IMR-90 (cell line): Measurements from ENCODE around the gene KCTD3. TPM values are rescaled to one million over a fixed set of nuclear protein-coding genes. Genes with fewer than 3 reads are reported as not detected.

Experiments
- ATAC-seq: fragments of 200-7000 bp; cut with Tn5 transposase; 2 replicates; pipeline ENCODE4 v1.9.1; 2020; ENCODE audit warnings: low read depth, mild to moderate bottlenecking, moderate library complexity
- BruUV-seq: library from RNA; stranded (reverse); fragments of 400-500 nt; replicated peaks from 2 replicates; lab custom pipeline; 2021; lab: Mats Ljungman, UMichigan
- CTCF ChIA-PET: fragments of 300-600 bp; formaldehyde crosslinking; extraction: SDS; loops from one replicate; lab custom pipeline; 2021; ENCODE audit warnings: antibody characterized with exemption; lab: Yijun Ruan, JAX
- POLR2A ChIA-PET: fragments of 300-600 bp; sonication (Branson Sonifier 250); formaldehyde crosslinking; loops from one replicate; lab custom pipeline; 2022; ENCODE audit warnings: antibody characterized with exemption; ENCODE audit not compliant: unreplicated experiment; lab: Charles Lee
- DNase-seq: peaks from one replicate; pipeline ENCODE4 v3.0.0; 2013
- H2AFZ ChIP-seq: replicated peaks from 2 replicates; pipeline ENCODE3; 2013; ENCODE audit warnings: low read length, mild to moderate bottlenecking; ENCODE audit not compliant: poor library complexity
- H2AK5ac ChIP-seq: 2 replicates; pipeline ENCODE4 v1.6.1; 2013; ENCODE audit warnings: low read depth, low read length, inconsistent platforms
- H2AK9ac ChIP-seq: replicated peaks from 2 replicates; pipeline ENCODE3; 2013; ENCODE audit warnings: mild to moderate bottlenecking, low read depth, low read length, moderate library complexity; ENCODE audit not compliant: poor library complexity
- H2BK120ac ChIP-seq: 2 replicates; pipeline ENCODE4 v1.6.1; 2013; ENCODE audit warnings: low read depth, low read length, inconsistent platforms
- H2BK15ac ChIP-seq: 3 replicates; pipeline ENCODE4 v1.6.1; 2013; ENCODE audit warnings: low read depth, low read length, inconsistent platforms
- H2BK20ac ChIP-seq: 2 replicates; pipeline ENCODE4 v1.6.1; 2013; ENCODE audit warnings: low read depth, mild to moderate bottlenecking, inconsistent platforms, low read length, moderate library complexity
- H2BK5ac ChIP-seq: 2 replicates; pipeline ENCODE4 v1.6.1; 2013; ENCODE audit warnings: mild to moderate bottlenecking, low read depth, low read length, inconsistent platforms; ENCODE audit not compliant: poor library complexity, severe bottlenecking
- H3K14ac ChIP-seq: replicated peaks from 2 replicates; pipeline ENCODE4 v1.6.1; 2013; ENCODE audit warnings: low read depth, low read length, inconsistent platforms
- H3K18ac ChIP-seq: 2 replicates; pipeline ENCODE4 v1.6.1; 2013; ENCODE audit warnings: low read depth, low read length, control low read depth
- H3K23ac ChIP-seq: 2 replicates; pipeline ENCODE4 v1.6.1; 2013; ENCODE audit warnings: low read depth, low read length, inconsistent platforms
- H3K27ac ChIP-seq: 2 replicates; pipeline ENCODE4 v1.5.1; 2013; ENCODE audit warnings: mild to moderate bottlenecking, control low read depth, low read length; ENCODE audit not compliant: insufficient read depth
- H3K27me3 ChIP-seq: 2 replicates; pipeline ENCODE4 v1.6.1; 2013; ENCODE audit warnings: low read length; ENCODE audit not compliant: control insufficient read depth, insufficient read depth
- H3K36me3 ChIP-seq: 2 replicates; pipeline ENCODE4 v1.6.1; 2013; ENCODE audit warnings: low read length, mixed read lengths; ENCODE audit not compliant: control insufficient read depth, insufficient read depth
- H3K4ac ChIP-seq: 2 replicates; pipeline ENCODE4 v1.6.1; 2013; ENCODE audit warnings: low read depth, low read length, inconsistent platforms
- H3K4me1 ChIP-seq: 2 replicates; pipeline ENCODE4 v1.6.1; 2013; ENCODE audit warnings: low read length, mixed read lengths; ENCODE audit not compliant: control insufficient read depth, insufficient read depth
- H3K4me2 ChIP-seq: 2 replicates; pipeline ENCODE4 v1.6.1; 2013; ENCODE audit warnings: low read depth, mild to moderate bottlenecking, control low read depth, low read length, moderate library complexity
- H3K4me3 ChIP-seq: 2 replicates; pipeline ENCODE4 v1.5.1; 2013; ENCODE audit warnings: low read depth, mild to moderate bottlenecking, control low read depth, low read length, moderate library complexity; ENCODE audit not compliant: insufficient read depth
- H3K56ac ChIP-seq: 2 replicates; pipeline ENCODE4 v1.6.1; 2013; ENCODE audit warnings: low read length, inconsistent platforms; ENCODE audit not compliant: insufficient read depth; ENCODE audit errors: extremely low read depth
- H3K79me1 ChIP-seq, 2 experiments: 2 replicates each; pipeline ENCODE4 v1.6.1; 2013; ENCODE audit warnings: low read length in 2 of 2, inconsistent platforms in 1 of 2, low read depth in 1 of 2
- H3K9ac ChIP-seq: 2 replicates; pipeline ENCODE4 v1.6.1; 2013; ENCODE audit warnings: low read depth, low read length, control low read depth
- H3K9me1 ChIP-seq: 2 replicates; pipeline ENCODE4 v1.6.1; 2013; ENCODE audit warnings: low read length, inconsistent platforms; ENCODE audit not compliant: insufficient read depth
- H3K9me3 ChIP-seq: 2 replicates; pipeline ENCODE4 v1.6.1; 2013; ENCODE audit warnings: low read length; ENCODE audit not compliant: control insufficient read depth, insufficient read depth
- H4K20me1 ChIP-seq: 2 replicates; pipeline ENCODE4 v1.6.1; 2013; ENCODE audit warnings: low read length, inconsistent platforms; ENCODE audit not compliant: insufficient read depth
- H4K5ac ChIP-seq: 2 replicates; pipeline ENCODE4 v1.6.1; 2013; ENCODE audit warnings: mild to moderate bottlenecking, low read depth, low read length, control low read depth
- H4K8ac ChIP-seq, 2 experiments: 2 replicates each; pipeline ENCODE4 v1.6.1; 2013; ENCODE audit warnings: low read depth in 2 of 2, low read length in 2 of 2, control low read depth in 1 of 2, inconsistent platforms in 1 of 2
- H4K91ac ChIP-seq: 2 replicates; pipeline ENCODE4 v1.6.1; 2013; ENCODE audit warnings: low read depth, low read length, inconsistent platforms; ENCODE audit not compliant: insufficient read depth
- BHLHE40 ChIP-seq: fragments of 150-350 bp; IDR thresholded peaks from 2 replicates; pipeline ENCODE4 v1.6.1; 2016; ENCODE audit warnings: mild to moderate bottlenecking, low read depth, low read length
- CEBPB ChIP-seq: IDR thresholded peaks from 2 replicates; pipeline ENCODE4 v1.6.1; 2012; ENCODE audit warnings: low read depth, low read length, improper control_type of control experiment
- CTCF ChIP-seq: conservative IDR thresholded peaks from 2 replicates; pipeline ENCODE4 v1.5.1; 2012; ENCODE audit warnings: mild to moderate bottlenecking, low read depth, low read length, improper control_type of control experiment
- ELK1 ChIP-seq: fragments of 150-350 bp; IDR thresholded peaks from 2 replicates; pipeline ENCODE4 v1.6.1; 2016; ENCODE audit warnings: low read depth, mild to moderate bottlenecking, low read length, moderate library complexity, borderline replicate concordance
- FOS ChIP-seq: fragments of 150-350 bp; IDR thresholded peaks from 2 replicates; pipeline ENCODE4 v1.6.1; 2016; ENCODE audit warnings: low read depth, low read length
- MAFK ChIP-seq: IDR thresholded peaks from 2 replicates; pipeline ENCODE4 v1.6.1; 2012; ENCODE audit warnings: low read depth, low read length, improper control_type of control experiment
- MAZ ChIP-seq: IDR thresholded peaks from 2 replicates; pipeline ENCODE4 v1.6.1; 2012; ENCODE audit warnings: low read depth, mild to moderate bottlenecking, low read length, improper control_type of control experiment, moderate library complexity, borderline replicate concordance
- MXI1 ChIP-seq: IDR thresholded peaks from 2 replicates; pipeline ENCODE4 v1.6.1; 2012; ENCODE audit warnings: low read depth, mild to moderate bottlenecking, low read length, moderate library complexity, borderline replicate concordance
- NFE2L2 ChIP-seq: fragments of 150-350 bp; IDR thresholded peaks from 2 replicates; pipeline ENCODE4 v1.6.1; 2016; ENCODE audit warnings: low read depth, mild to moderate bottlenecking, low read length
- POLR2A ChIP-seq: IDR thresholded peaks from 2 replicates; pipeline ENCODE4 v1.6.1; 2012; ENCODE audit warnings: mild to moderate bottlenecking, low read depth, low read length
- RAD21 ChIP-seq: IDR thresholded peaks from 2 replicates; pipeline ENCODE4 v1.6.1; 2012; ENCODE audit warnings: low read length, improper control_type of control experiment
- RCOR1 ChIP-seq: IDR thresholded peaks from 2 replicates; pipeline ENCODE4 v1.6.1; 2012; ENCODE audit warnings: mild to moderate bottlenecking, low read length, improper control_type of control experiment; ENCODE audit not compliant: insufficient replicate concordance
- RFX5 ChIP-seq: IDR thresholded peaks from 2 replicates; pipeline ENCODE4 v1.8.0; 2012; ENCODE audit warnings: low read depth, mild to moderate bottlenecking, low read length, moderate library complexity
- SMC3 ChIP-seq: fragments of 150-350 bp; IDR thresholded peaks from 2 replicates; pipeline ENCODE4 v1.6.1; 2016; ENCODE audit warnings: low read depth, mild to moderate bottlenecking, antibody characterized with exemption, low read length, moderate library complexity
- USF2 ChIP-seq: fragments of 150-350 bp; IDR thresholded peaks from 2 replicates; pipeline ENCODE4 v1.6.1; 2017; ENCODE audit warnings: mild to moderate bottlenecking, antibody characterized with exemption, low read length, low read depth
- WGBS, 2 experiments: methylation state at CpG; one replicate each; pipeline versions ENCODE4 v1.1.5 to v1.1.7; 2013; ENCODE audit warnings: missing lambda C conversion rate in 2 of 2; ENCODE audit not compliant: insufficient read length in 1 of 2; ENCODE audit errors: extremely low coverage in 2 of 2; 5-methylcytosine and 5-hydroxymethylcytosine counted together
- dilution Hi-C: fragments of 300-500 bp; cut with HindIII; formaldehyde crosslinking; loops from one replicate; pipeline ENCODE4 v1.14.3; 2018; ENCODE audit warnings: low sequenced_read_pairs; ENCODE audit not compliant: unreplicated experiment
- in situ Hi-C: fragments of 300-500 bp; cut with MboI; formaldehyde crosslinking; loops from 3 replicates; pipeline ENCODE4 v1.14.3; 2019; ENCODE audit warnings: low sequenced_read_pairs, inconsistent platforms, mixed read lengths
- intact Hi-C: fragments of 100-400 bp; cut with micrococcal nuclease; formaldehyde crosslinking; loops from 2 replicates; pipeline ENCODE4 v1.10.0; 2022
- polyA plus RNA-seq, 3 experiments: library from polyadenylated mRNA; depleted of rRNA; stranded (reverse); fragments of >200 nt; gene quantifications; 2 replicates each; pipeline ENCODE4 v1.2.3, GENCODE V29; 2012; ENCODE audit warnings: low replicate concordance in 1 of 3
- total RNA-seq: library from RNA; depleted of rRNA; stranded (reverse); fragments of >200 nt; gene quantifications from 2 replicates; pipeline ENCODE4 v1.2.3, GENCODE V29; 2012

Gene KCTD3
- total and polyA plus RNA-seq, 2 of the 4 experiments (the other 2 are of a cell fraction): 43.6 to 49.5 TPM

- Histone ChIP-seq H3K56ac (no peak overlapping the region), H2BK5ac (no peak overlapping the region), H2AK5ac (no peak overlapping the region), H3K27ac (no peak overlapping the region), H3K14ac (no peak overlapping the region), H4K20me1 (no peaks in the 10 kb centered on the region), H3K4me1 (no peaks in the 10 kb centered on the region), H3K23ac (no peak overlapping the region), H4K8ac (no peak overlapping the region), H2AFZ (no peak overlapping the region), H3K36me3 (no peaks in the 10 kb centered on the region), H3K4me2 (no peak overlapping the region), H4K91ac (no peak overlapping the region), H2AK9ac (no peak overlapping the region), H2BK20ac (no peak overlapping the region), H3K4ac (no peak overlapping the region), H3K9me3 (no peaks in the 10 kb centered on the region; the same call in 1 of the 2 replicates), H2BK120ac (no peak overlapping the region), H3K79me1 (no peaks in the 10 kb centered on the region), H4K5ac (no peak overlapping the region), H3K27me3 (no peaks in the 10 kb centered on the region), H3K4me3 (no peak overlapping the region), H3K18ac (no peak overlapping the region), H3K9me1 (no peaks in the 10 kb centered on the region), H3K9ac (no peak overlapping the region), H2BK15ac (no peak overlapping the region)
- no CpG with 5 or more reads among the region's 1 CpG for WGBS, 2 experiments
- no peak for TF ChIP-seq RCOR1
- no peak for TF ChIP-seq BHLHE40
- TF ChIP-seq RFX5: no peak
- TF ChIP-seq SMC3: no peak
- TF ChIP-seq ELK1: no peak
- no peak for TF ChIP-seq CTCF
- TF ChIP-seq CEBPB: no peak
- TF ChIP-seq MAFK: no peak
- no peak for TF ChIP-seq MAZ
- no peak for TF ChIP-seq NFE2L2
- TF ChIP-seq USF2: no peak
- TF ChIP-seq RAD21: no peak
- TF ChIP-seq FOS: no peak
- no peak for TF ChIP-seq MXI1
- TF ChIP-seq POLR2A: no peak
- BruUV-seq: no TSS peak
- ATAC-seq: no peak
- intact Hi-C loops (no loop called here), in situ Hi-C loops (no loop called here), dilution Hi-C loops (no loop called here)
- no peak for DNase-seq
- ChIA-PET CTCF (no interaction called here), POLR2A (no interaction called here)
Observed at GRCh38 chr1:215555531-215555930, 11.6 kb upstream of the KCTD3 start.
